ENCODE measurements around the gene SCN2A.
"Not testable (repeated sequence)": the region's sequence is repeated elsewhere in the genome, so short reads cannot be mapped to it uniquely, and the experiment has no call there.

Gene SCN2A

DNA sequence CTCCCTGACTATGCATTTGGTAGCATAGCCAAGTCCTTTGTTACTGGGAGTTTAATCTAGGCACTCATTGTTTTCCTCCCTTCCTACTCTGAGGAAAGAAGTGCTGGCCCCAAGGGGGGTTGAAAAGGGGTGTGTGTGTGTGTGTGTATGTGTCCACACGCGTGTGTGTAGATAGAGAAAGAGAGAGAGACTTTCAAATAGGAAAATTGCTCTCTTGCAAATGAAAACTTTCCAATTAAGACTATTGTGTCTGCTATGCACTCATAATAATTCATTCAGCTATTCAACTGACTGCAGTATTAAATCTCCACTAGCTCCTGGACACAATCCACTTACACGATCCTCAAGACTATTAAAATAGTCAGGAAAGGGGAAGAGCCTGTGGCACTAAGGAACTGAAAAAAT lies 137.4 kb downstream of the SCN2A start:
- no peak for DNase-seq (ENCODE audit: extremely low spot score)
- TF ChIP-seq FOXM1 (IDR thresholded peaks at IDR 0.05; ENCODE audit: borderline replicate concordance) (no peak), SP1 (IDR thresholded peaks at IDR 0.05) (no peak), FOXK2 (IDR thresholded peaks at IDR 0.05) (no peak), LEF1 (IDR thresholded peaks at IDR 0.05; ENCODE audit: borderline replicate concordance) (no peak), SUZ12 (IDR thresholded peaks at IDR 0.05) (no peak), ZNF384 (IDR thresholded peaks at IDR 0.05) (no peak), TARDBP (IDR thresholded peaks at IDR 0.05) (no peak), BHLHE40 (IDR thresholded peaks at IDR 0.05; ENCODE audit: borderline replicate concordance) (no peak), NFRKB (IDR thresholded peaks at IDR 0.05) (no peak), L3MBTL2 (conservative IDR thresholded peaks at IDR 0.05) (no peak), ARNT (IDR thresholded peaks at IDR 0.05) (no peak), HDGF (IDR thresholded peaks at IDR 0.05; ENCODE audit: borderline replicate concordance) (no peak), FOXA1 (IDR thresholded peaks at IDR 0.05) (no peak), ELF4 (IDR thresholded peaks at IDR 0.05) (no peak)
- TF ChIP-seq, protein P1, sequence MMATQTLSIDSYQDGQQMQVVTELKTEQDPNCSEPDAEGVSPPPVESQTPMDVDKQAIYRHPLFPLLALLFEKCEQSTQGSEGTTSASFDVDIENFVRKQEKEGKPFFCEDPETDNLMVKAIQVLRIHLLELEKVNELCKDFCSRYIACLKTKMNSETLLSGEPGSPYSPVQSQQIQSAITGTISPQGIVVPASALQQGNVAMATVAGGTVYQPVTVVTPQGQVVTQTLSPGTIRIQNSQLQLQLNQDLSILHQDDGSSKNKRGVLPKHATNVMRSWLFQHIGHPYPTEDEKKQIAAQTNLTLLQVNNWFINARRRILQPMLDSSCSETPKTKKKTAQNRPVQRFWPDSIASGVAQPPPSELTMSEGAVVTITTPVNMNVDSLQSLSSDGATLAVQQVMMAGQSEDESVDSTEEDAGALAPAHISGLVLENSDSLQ (IDR thresholded peaks at IDR 0.05): no peak
- ChIA-PET CTCF (interaction anchor here (0.6 kb wide), 1 partner anchor 502 kb away, joined by 3 read pairs; no protein-coding TSS in a partner anchor), POLR2A (no interaction called here)

DNA sequence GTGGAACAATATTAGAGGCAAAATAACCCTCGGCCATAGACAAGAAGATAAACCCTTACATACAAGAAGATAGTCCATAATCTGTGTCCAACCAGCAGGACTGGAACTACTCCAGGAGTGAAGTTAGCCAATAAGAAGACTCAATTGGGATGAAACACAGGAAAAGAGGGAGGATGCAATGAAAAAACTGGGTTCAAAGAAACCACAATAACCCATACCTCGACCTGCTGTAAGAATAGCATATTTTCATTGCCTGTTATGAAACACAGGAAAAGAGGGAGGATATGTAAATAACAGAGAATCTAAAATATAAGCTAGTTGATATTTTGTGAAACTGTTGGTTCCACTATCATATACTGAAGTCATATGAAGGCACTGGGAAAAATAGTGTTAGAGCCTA lies 143.1 kb downstream of the SCN2A start:
- ChIA-PET POLR2A (no interaction called here), CTCF (interaction anchor here (0.5 to 0.6 kb wide), 2 partner anchors 27 to 94 kb away, joined by 3 read pairs; no protein-coding TSS in a partner anchor)
- TF ChIP-seq ARNT (IDR thresholded peaks at IDR 0.05) (no peak), ZNF384 (IDR thresholded peaks at IDR 0.05) (no peak)
- no peak for DNase-seq (ENCODE audit: extremely low spot score)

DNA sequence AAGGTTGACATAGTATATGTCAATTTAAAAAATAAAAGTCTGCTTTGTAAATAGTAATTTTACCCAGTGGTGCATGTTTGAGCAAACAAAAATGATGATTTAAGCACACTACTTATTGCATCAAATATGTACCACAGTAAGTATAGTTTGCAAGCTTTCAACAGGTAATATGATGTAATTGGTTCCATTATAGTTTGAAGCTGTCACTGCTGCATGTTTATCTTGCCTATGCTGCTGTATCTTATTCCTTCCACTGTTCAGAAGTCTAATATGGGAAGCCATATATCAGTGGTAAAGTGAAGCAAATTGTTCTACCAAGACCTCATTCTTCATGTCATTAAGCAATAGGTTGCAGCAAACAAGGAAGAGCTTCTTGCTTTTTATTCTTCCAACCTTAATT lies 151.7 kb downstream of the SCN2A start:
- CTCF ChIA-PET: no interaction called here
- no peak for DNase-seq (ENCODE audit: extremely low spot score)
- TF ChIP-seq L3MBTL2 (conservative IDR thresholded peaks at IDR 0.05): no peak
- no peak for TF ChIP-seq CTBP1 (IDR thresholded peaks at IDR 0.05; ENCODE audit: borderline replicate concordance)
- no peak for TF ChIP-seq HDGF (IDR thresholded peaks at IDR 0.05; ENCODE audit: borderline replicate concordance)
- no peak for TF ChIP-seq NFRKB (IDR thresholded peaks at IDR 0.05)
- no peak for TF ChIP-seq BHLHE40 (IDR thresholded peaks at IDR 0.05; ENCODE audit: borderline replicate concordance)
- no peak for TF ChIP-seq SP1 (IDR thresholded peaks at IDR 0.05)
- TF ChIP-seq FOXK2 (IDR thresholded peaks at IDR 0.05): no peak
- TF ChIP-seq FOXM1 (IDR thresholded peaks at IDR 0.05; ENCODE audit: borderline replicate concordance): no peak
- POLR2A ChIA-PET: no interaction called here

DNA sequence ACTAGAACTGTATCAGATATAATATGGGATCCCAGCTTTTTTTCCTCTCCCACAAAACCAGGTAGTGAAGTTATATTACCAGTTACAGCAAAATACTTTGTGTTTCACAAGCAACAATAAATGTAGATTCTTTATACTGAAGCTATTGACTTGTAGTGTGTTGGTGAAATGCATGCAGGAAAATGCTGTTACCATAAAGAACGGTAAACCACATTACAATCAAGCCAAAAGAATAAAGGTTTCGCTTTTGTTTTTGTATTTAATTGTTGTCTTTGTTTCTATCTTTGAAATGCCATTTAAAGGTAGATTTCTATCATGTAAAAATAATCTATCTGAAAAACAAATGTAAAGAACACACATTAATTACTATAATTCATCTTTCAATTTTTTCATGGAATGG lies 152.6 kb downstream of the SCN2A start:
- ChIA-PET CTCF (no interaction called here), POLR2A (no interaction called here)
- no peak for TF ChIP-seq ELF4 (IDR thresholded peaks at IDR 0.05)
- no peak for TF ChIP-seq HDGF (IDR thresholded peaks at IDR 0.05; ENCODE audit: borderline replicate concordance)
- TF ChIP-seq ZNF384 (IDR thresholded peaks at IDR 0.05): no peak
- TF ChIP-seq, protein P1 (IDR thresholded peaks at IDR 0.05): no peak
- TF ChIP-seq LEF1 (IDR thresholded peaks at IDR 0.05; ENCODE audit: borderline replicate concordance): no peak
- TF ChIP-seq TARDBP (IDR thresholded peaks at IDR 0.05): no peak
- no peak for TF ChIP-seq L3MBTL2 (conservative IDR thresholded peaks at IDR 0.05)
- no peak for TF ChIP-seq ARNT (IDR thresholded peaks at IDR 0.05)
- no peak for TF ChIP-seq FOXM1 (IDR thresholded peaks at IDR 0.05; ENCODE audit: borderline replicate concordance)
- no peak for TF ChIP-seq NFRKB (IDR thresholded peaks at IDR 0.05)
- TF ChIP-seq SUZ12 (IDR thresholded peaks at IDR 0.05): no peak
- no peak for DNase-seq (ENCODE audit: extremely low spot score)

DNA sequence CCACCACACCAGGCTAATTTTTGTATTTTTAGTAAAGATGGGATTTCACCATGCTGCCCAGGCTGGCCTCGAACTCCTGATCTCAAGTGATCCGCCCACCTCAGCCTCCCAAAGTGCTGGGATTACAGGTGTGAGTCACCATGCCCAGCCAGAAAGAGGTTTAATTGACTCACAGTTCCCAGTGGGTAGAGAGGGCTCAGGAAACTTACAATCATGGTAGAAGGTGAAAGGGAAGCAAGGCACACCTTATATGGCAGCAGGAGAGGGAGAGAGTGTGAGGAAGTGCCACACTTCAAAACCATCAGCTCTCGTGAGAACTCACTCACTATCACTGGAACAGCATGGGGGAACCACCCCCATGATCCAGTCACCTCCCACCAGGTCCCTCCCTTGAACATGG lies 159.4 kb downstream of the SCN2A start:
- POLR2A ChIA-PET; DNase-seq (ENCODE audit: extremely low spot score); CTCF ChIA-PET: not testable (repeated sequence)

DNA sequence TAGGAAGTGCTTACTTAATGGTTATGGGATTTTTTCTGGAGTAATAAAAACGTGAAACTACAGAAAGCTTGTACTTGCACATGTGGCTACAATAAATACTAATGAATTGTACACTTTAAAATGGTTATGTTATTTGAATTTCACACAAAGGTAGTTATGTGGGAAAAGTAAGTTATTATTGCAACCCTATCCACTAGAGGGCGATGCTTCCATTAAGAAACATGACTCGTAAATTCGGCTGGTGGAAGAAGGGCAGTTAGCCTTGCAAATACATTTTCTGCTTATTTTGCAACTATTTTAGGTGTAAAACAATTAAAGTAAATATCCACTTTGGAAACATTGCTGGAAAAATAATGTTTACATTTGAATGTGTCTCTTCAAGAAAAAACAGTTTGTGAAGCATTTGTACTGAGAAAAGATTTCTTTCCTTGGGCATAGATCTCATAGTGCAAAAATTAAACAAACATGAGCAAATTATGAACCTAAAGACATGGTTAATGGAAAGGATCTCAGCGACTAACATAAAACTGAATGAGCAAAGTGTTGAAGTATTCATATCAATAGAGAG lies 162.2 kb downstream of the SCN2A start:
- ChIA-PET POLR2A (interaction anchor here (1.4 kb wide), 1 partner anchor 68 kb away, joined by 4 read pairs; the partner anchor contains the start of gene CSRNP3), CTCF (interaction anchor here (1.3 kb wide), 1 partner anchor 301 kb away, joined by 3 read pairs; no protein-coding TSS in a partner anchor)
- no peak for TF ChIP-seq FOXM1 (IDR thresholded peaks at IDR 0.05; ENCODE audit: borderline replicate concordance)
- TF ChIP-seq FOXK2 (IDR thresholded peaks at IDR 0.05): no peak
- no peak for TF ChIP-seq SUZ12 (IDR thresholded peaks at IDR 0.05)
- TF ChIP-seq, protein P1 (IDR thresholded peaks at IDR 0.05): no peak
- no peak for TF ChIP-seq L3MBTL2 (conservative IDR thresholded peaks at IDR 0.05)
- TF ChIP-seq ELF4 (IDR thresholded peaks at IDR 0.05): no peak
- TF ChIP-seq NFRKB (IDR thresholded peaks at IDR 0.05): no peak
- TF ChIP-seq SP1 (IDR thresholded peaks at IDR 0.05): no peak
- TF ChIP-seq TARDBP (IDR thresholded peaks at IDR 0.05): no peak
- no peak for TF ChIP-seq LEF1 (IDR thresholded peaks at IDR 0.05; ENCODE audit: borderline replicate concordance)
- no peak for TF ChIP-seq ZNF384 (IDR thresholded peaks at IDR 0.05)
- TF ChIP-seq HDGF (IDR thresholded peaks at IDR 0.05; ENCODE audit: borderline replicate concordance): no peak
- TF ChIP-seq BHLHE40 (IDR thresholded peaks at IDR 0.05; ENCODE audit: borderline replicate concordance): no peak
- TF ChIP-seq ARNT (IDR thresholded peaks at IDR 0.05): no peak
- TF ChIP-seq FOXA1 (IDR thresholded peaks at IDR 0.05): no peak
- DNase-seq (ENCODE audit: extremely low spot score): peak; percentile 37
